Ascending aorta (tissue), 2 donors: Measurements from ENCODE around the gene NEDD8. TPM values are rescaled to one million over a fixed set of nuclear protein-coding genes. Genes with fewer than 3 reads are reported as not detected.

Experiments
- DNase-seq, 2 donors: peaks; one replicate each; pipeline ENCODE4 v3.0.0-alpha.2; 2019; ENCODE audit warnings: low spot score in 2 of 2
- H3K27ac ChIP-seq, 2 donors: fragments of 200-600 bp; sonication (generic); one replicate each; pipeline ENCODE4 v1.5.1; 2016 to 2017; ENCODE audit warnings: mild to moderate bottlenecking in 1 of 2
- H3K27me3 ChIP-seq: fragments of 200-600 bp; sonication (generic); one replicate; pipeline ENCODE4 v1.5.1; 2017
- H3K36me3 ChIP-seq, 2 donors: fragments of 200-600 bp; sonication (generic); one replicate each; pipeline ENCODE4 v1.5.1; 2016
- H3K4me1 ChIP-seq, 2 donors: fragments of 200-600 bp; sonication (generic); one replicate each; pipeline ENCODE4 v1.5.1; 2016 to 2017; ENCODE audit warnings: mild to moderate bottlenecking in 1 of 2
- H3K4me3 ChIP-seq, 2 donors: fragments of 200-600 bp; sonication (generic); one replicate each; pipeline ENCODE4 v1.5.1; 2016 to 2017; ENCODE audit warnings: mild to moderate bottlenecking in 1 of 2
- H3K9me3 ChIP-seq, 2 donors: fragments of 200-600 bp; sonication (generic); one replicate each; pipeline ENCODE4 v1.5.1; 2016
- intact Hi-C: fragments of 100-400 bp; cut with DNase I; formaldehyde crosslinking; loops from one replicate; pipeline ENCODE4 v1.15.1; 2023
- total RNA-seq: library from RNA; depleted of rRNA; stranded (reverse); fragments of >200 nt; gene quantifications from one replicate; pipeline ENCODE4 v1.1.0, GENCODE V29; 2016
- TF ChIP-seq, protein P1 (sequence below), 3 experiments: fragments of 200-600 bp in 2 of 3; fragments of 450-650 bp in 1 of 3; sonication (generic) in 2 of 3; IDR thresholded peaks; one replicate each; pipeline ENCODE4 v1.5.1; 2016 to 2019; ENCODE audit warnings: antibody characterized with exemption in 3 of 3, mild to moderate bottlenecking in 1 of 3, moderate library complexity in 1 of 3

The NEDD8 gene
- total RNA-seq, 1 donor from 2014 or later: 72.8 TPM

DNA sequence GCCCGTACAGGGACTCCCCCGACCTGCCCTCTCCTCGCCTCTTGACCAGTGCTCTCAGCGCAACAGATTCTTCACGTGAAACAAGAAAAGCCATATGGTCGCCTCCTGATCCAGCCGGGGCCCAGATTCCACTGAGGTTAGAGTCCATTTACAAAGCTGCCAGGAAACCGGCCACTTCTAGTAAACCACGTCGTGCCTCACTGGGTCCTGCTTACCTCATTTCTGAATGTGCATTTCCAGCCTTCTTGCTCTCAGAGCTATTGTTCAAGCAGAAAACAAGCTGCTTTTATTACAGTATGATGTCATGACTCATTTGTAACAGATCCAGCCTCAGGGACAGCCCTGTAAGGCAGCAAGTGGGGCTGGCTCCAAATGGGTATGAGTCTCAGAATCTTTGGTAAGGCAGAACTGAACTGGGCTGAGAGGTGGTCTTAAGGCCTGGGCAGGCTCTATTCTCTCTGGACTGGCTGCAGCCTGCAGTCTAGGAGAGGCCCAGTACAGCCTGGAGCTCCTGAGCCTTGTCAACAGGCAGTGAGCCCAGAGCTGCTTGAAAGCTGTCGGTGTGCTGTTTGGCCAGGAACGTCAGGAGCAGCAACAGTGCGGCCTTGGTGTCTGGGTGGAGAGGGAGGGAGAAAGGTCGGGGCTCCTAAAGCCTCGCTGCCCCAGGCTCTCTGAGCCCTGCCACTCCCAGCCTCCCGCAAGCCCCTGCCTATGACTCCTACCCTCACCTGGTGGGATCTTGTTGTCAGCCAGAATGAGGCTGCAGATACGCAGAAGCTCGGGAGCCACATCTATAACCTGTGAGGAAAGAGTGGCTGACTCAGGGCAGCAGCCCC lies 52.0 kb downstream of the NEDD8 start:
- Histone ChIP-seq H3K36me3 (peaks cover 41 to 76% of the 10 kb centered on the region in 2 donors), H3K4me3 (no peak overlapping the region), H3K4me1 (no peaks in the 10 kb centered on the region), H3K27me3 (no peaks in the 10 kb centered on the region), H3K27ac (peak overlapping the region; percentile 58 to 63), H3K9me3 (no peaks in the 10 kb centered on the region)
- TF ChIP-seq, protein P1, sequence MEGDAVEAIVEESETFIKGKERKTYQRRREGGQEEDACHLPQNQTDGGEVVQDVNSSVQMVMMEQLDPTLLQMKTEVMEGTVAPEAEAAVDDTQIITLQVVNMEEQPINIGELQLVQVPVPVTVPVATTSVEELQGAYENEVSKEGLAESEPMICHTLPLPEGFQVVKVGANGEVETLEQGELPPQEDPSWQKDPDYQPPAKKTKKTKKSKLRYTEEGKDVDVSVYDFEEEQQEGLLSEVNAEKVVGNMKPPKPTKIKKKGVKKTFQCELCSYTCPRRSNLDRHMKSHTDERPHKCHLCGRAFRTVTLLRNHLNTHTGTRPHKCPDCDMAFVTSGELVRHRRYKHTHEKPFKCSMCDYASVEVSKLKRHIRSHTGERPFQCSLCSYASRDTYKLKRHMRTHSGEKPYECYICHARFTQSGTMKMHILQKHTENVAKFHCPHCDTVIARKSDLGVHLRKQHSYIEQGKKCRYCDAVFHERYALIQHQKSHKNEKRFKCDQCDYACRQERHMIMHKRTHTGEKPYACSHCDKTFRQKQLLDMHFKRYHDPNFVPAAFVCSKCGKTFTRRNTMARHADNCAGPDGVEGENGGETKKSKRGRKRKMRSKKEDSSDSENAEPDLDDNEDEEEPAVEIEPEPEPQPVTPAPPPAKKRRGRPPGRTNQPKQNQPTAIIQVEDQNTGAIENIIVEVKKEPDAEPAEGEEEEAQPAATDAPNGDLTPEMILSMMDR (IDR thresholded peaks at IDR 0.05): no peak
- no peak for DNase-seq
- intact Hi-C loops: no loop called here

DNA sequence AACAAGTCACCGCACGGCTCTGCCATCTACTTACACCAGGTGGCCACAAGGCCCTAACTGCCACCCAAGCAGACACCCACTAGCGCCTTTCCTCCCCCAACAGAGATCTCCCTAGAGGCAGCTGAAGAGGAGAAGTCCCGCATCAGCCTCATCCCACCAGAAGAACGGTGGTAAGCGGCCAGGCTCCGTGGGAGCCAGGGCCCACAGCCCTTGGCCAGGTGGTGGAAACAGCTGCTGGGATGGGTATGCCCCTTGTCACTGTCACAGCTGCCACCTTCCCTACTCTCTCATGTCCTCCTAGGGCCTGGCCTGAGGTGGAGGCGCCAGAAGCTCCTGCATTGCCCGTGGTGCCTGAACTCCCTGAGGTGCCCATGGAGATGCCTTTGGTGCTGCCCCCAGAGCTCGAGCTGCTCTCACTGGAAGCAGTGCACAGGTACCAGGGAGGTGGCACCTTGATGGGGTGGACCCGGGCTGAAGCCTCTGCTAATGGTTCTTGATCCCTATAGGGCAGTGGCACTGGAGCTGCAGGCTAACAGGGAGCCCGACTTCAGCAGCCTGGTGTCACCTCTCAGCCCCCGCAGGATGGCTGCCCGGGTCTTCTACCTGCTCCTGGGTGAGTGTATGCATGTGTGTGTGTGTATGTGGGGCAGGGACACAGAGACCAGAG lies 52.7 kb downstream of the NEDD8 start:
- no peak overlapping the region for H3K4me3 ChIP-seq
- no peaks in the 10 kb centered on the region for H3K9me3 ChIP-seq
- no peaks in the 10 kb centered on the region for H3K27me3 ChIP-seq
- TF ChIP-seq, protein P1 (IDR thresholded peaks at IDR 0.05): no peak
- DNase-seq: no peak
- peak overlapping the region; percentile 58 to 63 for H3K27ac ChIP-seq
- intact Hi-C loops: no loop called here
- H3K36me3 ChIP-seq: peaks cover 40 to 68% of the 10 kb centered on the region in 2 donors
- no peaks in the 10 kb centered on the region for H3K4me1 ChIP-seq

DNA sequence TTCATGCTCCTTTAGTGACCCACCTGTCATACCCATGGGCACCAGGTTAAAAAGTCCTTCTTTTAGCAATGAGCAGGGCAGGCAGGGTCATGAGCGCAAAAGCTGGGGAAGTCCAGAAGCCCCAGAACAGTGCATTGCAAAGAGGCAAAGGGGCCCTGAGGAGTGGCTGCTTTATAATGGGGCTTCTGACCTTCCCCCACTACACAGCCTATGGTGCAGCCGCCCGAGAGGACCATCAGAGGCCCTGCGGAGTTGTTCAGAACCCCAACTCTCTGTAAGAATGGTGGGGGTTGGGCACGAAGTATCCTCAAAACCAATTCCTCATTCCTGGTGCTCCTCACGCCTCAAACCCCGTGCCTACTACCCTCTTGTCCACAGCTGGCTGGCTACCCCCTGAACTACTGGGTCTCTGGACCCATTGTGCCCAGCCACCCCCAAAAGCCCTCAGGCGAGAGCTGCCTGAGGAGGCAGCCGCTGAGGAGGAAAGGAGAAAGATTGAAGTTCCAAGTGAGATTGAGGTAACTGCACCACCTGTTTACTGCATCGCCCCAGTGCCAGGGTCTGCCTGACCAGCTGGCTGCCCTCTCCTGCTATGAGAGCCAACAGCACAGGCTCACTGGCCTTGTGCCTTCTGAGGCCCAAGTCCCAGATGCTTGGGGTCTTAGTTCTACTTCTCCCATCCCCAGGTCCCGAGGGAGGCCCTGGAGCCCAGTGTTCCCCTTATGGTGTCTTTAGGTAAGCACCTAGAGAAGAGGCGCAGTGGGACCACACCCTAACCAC lies 53.6 kb downstream of the NEDD8 start:
- Histone ChIP-seq H3K27me3 (no peaks in the 10 kb centered on the region), H3K27ac (no peak overlapping the region), H3K9me3 (no peaks in the 10 kb centered on the region), H3K36me3 (peaks cover 32 to 60% of the 10 kb centered on the region in 2 donors), H3K4me3 (no peak overlapping the region), H3K4me1 (no peaks in the 10 kb centered on the region)
- no peak for DNase-seq
- intact Hi-C loops: no loop called here
- TF ChIP-seq, protein P1 (IDR thresholded peaks at IDR 0.05): no peak

DNA sequence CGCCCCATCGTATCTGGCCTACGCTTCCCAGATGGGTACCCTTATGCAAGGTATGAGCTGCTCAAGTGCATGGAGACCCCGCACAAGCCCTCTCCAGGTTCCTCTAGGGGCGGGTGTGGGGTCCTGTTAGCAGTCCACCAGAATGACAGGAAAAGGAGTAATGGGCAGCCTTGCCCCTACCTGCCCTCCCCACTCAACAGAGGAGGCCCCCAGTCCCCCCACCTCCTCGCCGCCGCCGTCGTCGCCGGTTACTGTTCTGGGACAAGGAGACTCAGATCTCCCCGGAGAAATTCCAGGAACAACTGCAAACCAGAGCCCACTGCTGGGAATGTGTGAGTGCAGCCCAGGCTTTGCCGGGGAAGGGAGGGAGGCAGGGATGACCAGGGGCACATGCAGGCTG lies 54.3 kb downstream of the NEDD8 start:
- no peaks in the 10 kb centered on the region for H3K27me3 ChIP-seq
- intact Hi-C loops: no loop called here
- no peaks in the 10 kb centered on the region for H3K4me1 ChIP-seq
- no peaks in the 10 kb centered on the region for H3K9me3 ChIP-seq
- H3K36me3 ChIP-seq: peaks cover 26 to 53% of the 10 kb centered on the region in 2 donors
- no peak overlapping the region for H3K27ac ChIP-seq
- DNase-seq: no peak
- no peak overlapping the region for H3K4me3 ChIP-seq
- TF ChIP-seq, protein P1 (IDR thresholded peaks at IDR 0.05): no peak

DNA sequence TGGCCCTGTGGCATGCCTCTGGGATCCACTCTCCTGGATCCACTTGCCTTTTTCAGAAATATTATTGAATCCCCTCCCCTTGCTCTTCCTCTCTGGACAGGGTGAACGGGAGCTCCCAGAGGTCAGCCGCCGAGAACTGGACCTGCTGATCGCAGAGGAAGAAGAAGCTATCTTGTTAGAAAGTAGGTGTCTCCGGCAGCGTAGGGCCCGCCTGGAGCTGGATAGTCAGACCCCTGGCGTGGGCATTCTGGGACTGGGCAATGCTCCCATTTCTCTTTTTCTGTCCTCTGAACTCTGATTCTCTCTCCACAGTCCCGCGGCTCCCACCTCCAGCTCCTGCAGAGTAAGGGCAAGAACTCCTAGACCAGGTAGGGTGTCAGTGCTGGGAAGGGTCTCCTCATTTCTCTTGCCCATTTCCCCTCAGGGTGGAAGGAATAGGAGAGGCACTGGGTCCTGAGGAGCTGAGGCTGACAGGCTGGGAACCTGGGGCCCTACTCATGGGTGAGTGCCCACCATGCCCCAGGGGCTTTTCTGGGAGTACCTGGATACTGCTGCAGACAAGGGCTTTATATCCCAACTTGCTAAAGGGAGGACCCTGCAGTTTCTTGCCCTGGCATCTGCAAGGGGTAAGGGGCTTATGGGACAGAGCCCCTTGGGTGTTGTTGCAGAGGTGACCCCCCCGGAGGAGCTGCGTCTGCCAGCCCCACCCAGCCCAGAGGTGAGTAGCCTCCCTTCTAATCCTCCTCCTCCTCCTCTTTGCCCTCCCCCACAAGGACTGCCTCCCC lies 54.9 kb downstream of the NEDD8 start:
- DNase-seq: no peak
- Histone ChIP-seq H3K9me3 (no peaks in the 10 kb centered on the region), H3K4me3 (no peak overlapping the region), H3K27me3 (no peaks in the 10 kb centered on the region), H3K27ac (no peak overlapping the region), H3K4me1 (no peaks in the 10 kb centered on the region), H3K36me3 (peaks cover 20 to 46% of the 10 kb centered on the region in 2 donors)
- TF ChIP-seq, protein P1 (IDR thresholded peaks at IDR 0.05): no peak
- intact Hi-C loops: no loop called here
